Adrenal gland (tissue), 5 donors: ENCODE data around the gene RYR2.

Source experiments
- CTCF ChIP-seq, 6 experiments: fragments of 450-650 bp in 4 of 6; fragments of 200-600 bp in 2 of 6; sonication (generic) in 1 of 6; IDR thresholded peaks; 1 replicate in 5 of 6; 2 replicates in 1 of 6; pipeline versions ENCODE4 v1.5.1 to v1.8.0; 2016 to 2021; ENCODE audit warnings: antibody characterized with exemption in 6 of 6, mild to moderate bottlenecking in 2 of 6, moderate library complexity in 1 of 6
- POLR2A ChIP-seq, 2 donors: fragments of 450-650 bp; IDR thresholded peaks; one replicate each; pipeline ENCODE4 v1.6.1; 2017; ENCODE audit warnings: antibody characterized with exemption in 2 of 2, mild to moderate bottlenecking in 2 of 2, moderate library complexity in 1 of 2
- donor health status: DM: no; HTN: no; CAD: no.

DNA sequence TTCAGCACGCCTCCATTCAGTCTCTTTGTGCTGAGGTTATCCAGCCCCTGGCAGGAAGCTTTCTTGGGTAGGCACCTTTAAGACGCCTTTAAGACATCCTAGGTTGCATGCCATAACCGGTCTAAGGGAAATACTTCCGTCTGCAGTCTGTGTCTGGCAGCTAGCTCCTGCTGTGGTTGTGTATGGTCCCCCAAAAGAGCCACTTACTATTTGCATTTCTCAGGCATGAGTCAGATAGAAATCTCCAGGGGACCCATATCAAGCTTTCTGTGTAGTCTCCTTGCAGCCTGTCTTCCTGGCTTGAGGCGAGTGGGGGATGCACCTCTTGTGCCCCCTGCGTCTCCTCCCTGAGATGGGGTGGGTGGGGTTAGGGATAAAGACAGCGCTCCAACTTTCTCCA lies 10.0 kb upstream of the RYR2 start:
- TF ChIP-seq POLR2A (IDR thresholded peaks at IDR 0.05) (no peak), CTCF (IDR thresholded peaks at IDR 0.05) (no peak)
